ENCODE results near the gene SNRNP25. TPM values are rescaled to one million over a fixed set of nuclear protein-coding genes. Genes with fewer than 3 reads are reported as not detected.

SNRNP25 gene
- total and polyA plus RNA-seq, 9 of the 15 experiments (the other 6 are each of a cell fraction or from before 2014, with no cell fraction given): 59.0 to 176 (median 108) TPM

- peaks cover 0 to 38% of the 10 kb centered on the region in 2 experiments; a peak in 4 of 5 replicates for H3K4me1 ChIP-seq (replicated peaks in 1 of 2; ENCODE audit: control insufficient read depth in 2 of 2, insufficient read depth in 2 of 2, low read length in 2 of 2)
- H2AFZ ChIP-seq (ENCODE audit: low read depth, low read length): no peak overlapping the region
- intact Hi-C loops (cut with micrococcal nuclease): no loop called here
- no peak overlapping the region for H3K4me3 ChIP-seq
- no peak overlapping the region for H3K4me2 ChIP-seq (ENCODE audit: insufficient read depth, low read length)
- no peaks in the 10 kb centered on the region for H3K9me3 ChIP-seq (replicated peaks; ENCODE audit: control insufficient read depth, insufficient read depth, low read depth, low read length)
- no peak for FAIRE-seq
- in situ Hi-C loops (cut with MboI): no loop called here
- H3K27me3 ChIP-seq (ENCODE audit: control insufficient read depth in 2 of 2, insufficient read depth in 2 of 2, low read length in 2 of 2): no peaks in the 10 kb centered on the region
- H3K9me1 ChIP-seq (ENCODE audit: control insufficient read depth, insufficient read depth, low read length): no peaks in the 10 kb centered on the region
- WGBS (ENCODE audit: insufficient coverage, low coverage, missing lambda C conversion rate): 82% methylated on average over 16 of the region's 17 CpGs
- DNase-seq (ENCODE audit: extremely low read depth in 1 of 4, low spot score in 3 of 4): no peak
- peak; percentile 16 for ATAC-seq
- no TSS peak for BruUV-seq (replicated peaks)
- H3K79me2 ChIP-seq (ENCODE audit: control insufficient read depth, insufficient read depth, low read length): no peaks in the 10 kb centered on the region
- ChIA-PET POLR2A (interaction anchor here (0.6 to 1.2 kb wide), 2 partner anchors 11 to 43 kb away, joined by 3 to 5 read pairs; no protein-coding TSS in a partner anchor), CTCF (ENCODE audit: low intra/inter-chr PET ratio) (no interaction called here)
- H3K9ac ChIP-seq (ENCODE audit: insufficient read depth in 1 of 2, low read depth in 2 of 2, low read length in 2 of 2): peak overlapping the region in 1 of 2 experiments; percentile 69; a peak in 2 of 4 replicates
- no peak overlapping the region for H3K27ac ChIP-seq (ENCODE audit: extremely low read depth, low read depth, low read length)
- H4K20me1 ChIP-seq (replicated peaks; ENCODE audit: control insufficient read depth, insufficient read depth, low read length): peaks cover 4% of the 10 kb centered on the region; the same call in 1 of the 2 replicates
- peaks cover 36% of the 10 kb centered on the region for H3K36me3 ChIP-seq (ENCODE audit: control insufficient read depth, insufficient read depth, low read length)
- TF ChIP-seq ZC3H8 (IDR thresholded peaks at IDR 0.05): no peak
- no peak for TF ChIP-seq SMARCB1 (IDR thresholded peaks at IDR 0.05; ENCODE audit: insufficient read length, low read depth)
- TF ChIP-seq CBFB (CRISPR knock-in tag; IDR thresholded peaks at IDR 0.05): no peak
- peak; percentile 75 for TF ChIP-seq ATF3 (IDR thresholded peaks at IDR 0.05)
- no peak for TF ChIP-seq ATF3 (CRISPR knock-in tag; conservative IDR thresholded peaks at IDR 0.05)
- TF ChIP-seq CCAR2 (IDR thresholded peaks at IDR 0.05; ENCODE audit: low read depth, low read length): no peak
- no peak for TF ChIP-seq THRAP3 (IDR thresholded peaks at IDR 0.05; ENCODE audit: borderline replicate concordance)
- TF ChIP-seq ZNF184 (CRISPR knock-in tag; IDR thresholded peaks at IDR 0.05): no peak
- TF ChIP-seq ZNF41 (CRISPR knock-in tag; conservative IDR thresholded peaks at IDR 0.05): no peak
- no peak for TF ChIP-seq PML (IDR thresholded peaks at IDR 0.05; ENCODE audit: low read length)
- TF ChIP-seq ZNF76 (CRISPR knock-in tag; IDR thresholded peaks at IDR 0.05; ENCODE audit: borderline replicate concordance): no peak
- no peak for TF ChIP-seq HNRNPK (IDR thresholded peaks at IDR 0.05; ENCODE audit: low read depth, low read length, poor library complexity, severe bottlenecking)
- no peak for TF ChIP-seq ZNF444 (CRISPR knock-in tag; IDR thresholded peaks at IDR 0.05)
- peak; percentile 46; the same call in 1 of the 2 replicates for TF ChIP-seq CEBPB (tag; IDR thresholded peaks at IDR 0.05)
- TF ChIP-seq CREM (IDR thresholded peaks at IDR 0.05; ENCODE audit: low read depth): no peak
- TF ChIP-seq E2F5 (CRISPR knock-in tag; IDR thresholded peaks at IDR 0.05): no peak
- TF ChIP-seq GTF2A2 (tag; IDR thresholded peaks at IDR 0.05): no peak
- no peak for TF ChIP-seq AFF1 (IDR thresholded peaks at IDR 0.05; ENCODE audit: low read depth in 1 of 2, partially characterized antibody in 2 of 2)
- TF ChIP-seq GTF2F1 (IDR thresholded peaks at IDR 0.05; ENCODE audit: low read depth, low read length): no peak
Observed at GRCh38 chr16:35011-35677, 18.5 kb upstream of the SNRNP25 start.
